GM19324 (cell line): ENCODE results near the gene PRR15L.

Experiments used
- ATAC-seq: cut with Tn5 transposase; IDR thresholded peaks from one replicate; pipeline ENCODE4 v1.9.1; 2021; ENCODE audit warnings: mild to moderate bottlenecking, moderate library complexity; ENCODE audit not compliant: unreplicated experiment, low FRiP score

PRR15L gene

DNA sequence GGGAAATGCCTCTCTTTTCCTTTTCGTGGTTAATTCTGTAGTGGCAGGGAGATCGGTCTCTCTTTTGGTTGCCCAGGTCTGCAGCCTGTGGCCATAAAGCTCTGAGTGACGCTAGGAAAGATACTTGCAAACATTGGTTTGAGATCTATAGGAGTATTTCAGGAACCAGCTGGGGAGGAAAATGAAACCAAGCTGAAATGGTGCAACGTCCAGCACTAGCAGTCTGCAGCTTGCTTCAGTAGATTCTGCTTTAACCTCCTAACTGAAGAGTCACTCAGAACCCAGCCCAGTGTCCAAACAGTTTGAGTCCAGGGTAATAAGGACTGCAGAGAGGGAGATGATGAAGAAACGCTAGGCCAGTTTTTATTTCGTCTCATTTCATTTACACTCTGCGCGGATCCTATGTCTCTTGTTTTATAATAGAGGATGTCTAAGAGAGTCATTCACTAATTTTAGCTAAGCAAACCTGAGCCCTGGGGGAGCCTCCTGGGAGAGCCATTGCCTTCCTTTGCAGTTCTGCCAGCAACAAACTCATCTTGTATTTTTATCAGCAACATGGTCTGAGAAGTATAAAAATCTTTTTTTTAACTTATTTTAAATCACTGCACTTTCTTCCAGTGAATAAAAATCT is 49.6 kb downstream of the PRR15L start:
- no peak for ATAC-seq

DNA sequence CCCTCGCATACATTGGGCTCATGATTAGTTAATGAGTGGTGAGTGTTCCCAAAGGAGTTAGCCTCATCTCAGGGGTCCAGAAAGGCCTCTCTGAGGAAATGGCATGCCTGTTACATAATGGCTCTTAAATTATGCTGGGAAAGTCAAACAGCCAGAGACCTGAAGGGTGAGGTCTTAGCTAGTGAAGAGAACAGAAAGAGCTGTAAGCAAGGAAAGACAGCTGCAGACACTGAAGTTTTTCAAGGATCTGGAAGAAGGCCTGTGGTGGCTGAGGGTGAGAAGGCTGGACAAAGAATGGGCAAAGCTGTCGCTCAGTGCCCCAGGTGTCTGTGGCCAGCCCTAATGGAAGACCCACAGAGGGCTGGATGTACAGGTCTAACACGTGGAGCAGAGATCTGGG is 51.2 kb downstream of the PRR15L start:
- ATAC-seq, result no peak

DNA sequence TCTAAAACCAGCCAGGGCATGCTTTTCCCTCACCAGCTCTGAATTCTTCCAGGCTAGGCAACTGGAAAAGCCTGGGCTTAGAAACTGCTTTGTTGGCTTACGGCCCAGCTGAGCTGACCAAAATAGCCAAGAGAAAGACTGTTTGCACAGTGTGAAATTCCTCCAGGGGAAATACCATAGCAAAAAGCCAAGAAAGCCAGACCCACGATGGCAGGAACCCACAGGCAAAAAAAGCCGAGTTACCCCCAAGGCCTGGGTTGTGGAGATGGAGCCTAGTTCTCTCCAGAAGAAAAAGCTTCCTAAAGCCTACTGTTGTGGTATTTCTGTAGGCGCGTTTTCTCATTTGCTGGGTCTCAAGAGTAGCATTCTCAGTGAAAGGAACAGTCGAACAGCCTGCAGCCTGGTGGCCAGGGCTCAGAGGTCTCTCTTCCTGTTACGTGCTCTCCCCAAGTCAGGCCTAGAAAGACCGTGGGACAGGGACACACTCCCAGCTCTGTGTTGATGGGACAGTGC is 52.4 kb downstream of the PRR15L start:
- ATAC-seq, result no peak

DNA sequence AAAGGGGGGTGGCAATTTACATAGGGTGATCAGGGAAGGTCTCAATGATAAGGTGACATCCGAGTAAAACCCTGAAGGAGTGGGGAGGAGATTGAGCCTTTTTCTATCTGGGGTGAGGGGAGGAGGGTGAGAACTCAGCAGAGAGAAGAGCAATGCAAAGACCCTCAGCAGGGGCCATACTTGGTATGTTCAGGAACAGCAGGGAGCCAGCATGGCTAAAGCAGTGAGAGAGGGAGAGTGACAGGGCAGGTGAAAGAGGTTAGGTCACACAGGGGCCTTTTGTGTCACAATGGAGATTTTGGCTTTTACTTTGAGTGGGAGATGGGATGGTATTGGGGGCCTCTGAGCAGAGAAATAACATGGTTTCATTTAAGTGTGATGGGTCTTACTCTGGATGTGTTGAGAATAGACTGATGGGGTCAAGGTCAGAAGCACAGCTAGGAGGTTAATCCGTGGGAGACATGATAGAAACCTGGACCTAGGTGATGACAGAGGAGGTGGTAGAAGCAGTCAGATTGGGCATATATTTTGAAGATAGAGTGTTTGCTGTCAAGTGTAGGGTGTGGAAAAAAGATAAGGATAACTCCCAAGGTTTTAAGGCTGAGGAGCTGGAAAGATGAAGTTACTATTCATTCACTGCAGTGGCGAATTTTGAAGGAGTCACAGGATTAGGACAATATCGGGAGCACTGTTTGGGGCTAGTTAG is 55.5 kb downstream of the PRR15L start:
- no peak for ATAC-seq
